Thyroid gland (tissue), 4 donors: ENCODE measurements around the gene BRD3OS.

Source experiments
- CTCF ChIP-seq, 6 experiments: fragments of 200-600 bp in 3 of 6; fragments of 450-650 bp in 3 of 6; sonication (generic) in 3 of 6; IDR thresholded peaks; one replicate each; pipeline ENCODE4 v1.5.1; 2016 to 2019; ENCODE audit warnings: antibody characterized with exemption in 6 of 6, mild to moderate bottlenecking in 2 of 6, inconsistent platforms in 1 of 6, moderate library complexity in 1 of 6
- POLR2A ChIP-seq, 2 donors: fragments of 450-650 bp; IDR thresholded peaks; one replicate each; pipeline ENCODE4 v1.6.1; 2017; ENCODE audit warnings: antibody characterized with exemption in 2 of 2, mild to moderate bottlenecking in 2 of 2, moderate library complexity in 1 of 2

- TF ChIP-seq CTCF (IDR thresholded peaks at IDR 0.05) = no peak
- TF ChIP-seq POLR2A (IDR thresholded peaks at IDR 0.05) = no peak
Measured at GRCh38 chr9:134065612-134066419, 40.5 kb downstream of the BRD3OS start.
